Epidermal melanocyte (primary cell): ENCODE data around the gene NCBP1.

ENCODE experiments used
- DNase-seq: peaks from one replicate; pipeline ENCODE4 v3.0.0; 2011; ENCODE audit warnings: low spot score; ENCODE audit not compliant: insufficient read length

The NCBP1 gene

DNA sequence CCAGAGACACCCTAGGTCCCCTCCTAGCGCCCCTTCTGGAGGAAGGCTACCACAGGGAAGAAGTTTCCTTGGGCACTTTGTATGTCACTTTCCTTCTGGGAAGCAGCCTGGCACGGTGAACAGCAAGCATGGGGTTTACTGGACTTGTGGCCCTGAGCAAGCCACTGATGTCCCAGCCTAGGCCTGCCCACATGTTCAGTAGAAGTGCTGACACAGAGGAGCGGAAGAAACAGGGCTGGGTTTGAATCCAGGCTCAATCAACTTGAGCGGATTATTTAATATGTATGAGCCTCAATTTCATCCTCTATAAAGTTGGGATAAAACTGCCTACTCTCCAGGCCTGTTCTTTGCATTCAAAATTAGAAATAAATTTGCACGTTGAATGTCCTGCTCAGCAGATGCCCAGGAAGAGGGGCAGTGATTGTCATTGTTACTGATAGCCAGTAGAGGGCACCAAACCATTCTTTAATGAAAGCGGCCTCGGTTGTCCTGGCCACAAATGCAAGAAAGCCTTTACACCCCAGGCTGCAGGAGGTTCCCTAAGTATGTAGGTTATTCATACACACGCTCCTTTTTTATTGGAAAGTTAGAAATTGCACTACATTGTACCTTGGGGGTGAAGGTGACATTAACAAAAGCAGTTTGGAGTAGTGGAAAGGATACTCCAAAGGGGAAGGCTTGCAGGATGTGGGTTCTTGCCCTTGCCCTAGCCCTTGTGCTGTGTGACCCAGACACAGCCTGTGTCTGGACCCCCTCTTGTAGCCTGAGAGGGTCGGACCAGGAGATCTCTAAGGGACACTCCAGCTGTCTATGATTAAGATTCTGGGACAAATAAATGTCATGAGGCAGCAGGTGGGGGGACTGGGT, 77.0 kb downstream of the NCBP1 start:
- peak; percentile 75 for DNase-seq

DNA sequence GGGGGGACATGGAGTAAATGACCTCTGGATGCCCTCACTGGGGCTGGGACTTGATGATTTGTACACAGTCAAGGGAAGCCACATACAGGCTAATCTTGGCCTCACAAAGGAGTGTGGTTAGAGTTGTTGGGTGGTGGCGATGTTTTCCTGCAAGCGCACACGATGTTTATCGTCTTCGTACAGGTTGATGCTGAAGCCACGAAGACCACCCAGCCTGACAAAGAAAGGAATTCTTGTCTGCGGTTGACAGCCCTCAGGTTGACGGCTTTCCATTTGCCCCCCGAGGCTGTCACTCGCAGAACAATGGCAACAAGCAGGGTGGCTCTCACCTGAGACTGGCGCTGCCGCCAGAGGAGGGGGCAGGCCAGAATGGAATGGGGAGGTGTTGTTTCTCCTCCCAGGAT, 77.6 kb downstream of the NCBP1 start:
- no peak for DNase-seq

DNA sequence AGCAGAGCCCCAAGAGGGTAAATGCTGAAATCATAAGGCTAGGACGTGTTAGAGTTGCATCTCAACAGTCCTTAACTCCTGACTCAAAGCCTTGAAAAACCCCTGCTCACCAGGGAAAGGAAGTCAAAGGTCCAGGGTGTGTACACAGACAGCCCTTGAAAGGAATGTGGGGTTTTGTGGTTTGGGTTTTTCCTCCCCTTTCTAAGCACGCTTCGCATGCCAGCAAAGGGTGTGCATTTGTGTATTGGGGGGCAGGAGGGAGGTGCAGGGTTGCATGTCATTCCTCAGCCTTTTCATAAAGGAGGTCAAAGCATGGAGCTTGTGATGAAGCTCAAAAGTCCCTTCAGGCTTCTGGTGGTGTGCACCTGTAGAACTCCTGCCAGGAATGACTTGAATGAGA, 80.8 kb downstream of the NCBP1 start:
- no peak for DNase-seq

DNA sequence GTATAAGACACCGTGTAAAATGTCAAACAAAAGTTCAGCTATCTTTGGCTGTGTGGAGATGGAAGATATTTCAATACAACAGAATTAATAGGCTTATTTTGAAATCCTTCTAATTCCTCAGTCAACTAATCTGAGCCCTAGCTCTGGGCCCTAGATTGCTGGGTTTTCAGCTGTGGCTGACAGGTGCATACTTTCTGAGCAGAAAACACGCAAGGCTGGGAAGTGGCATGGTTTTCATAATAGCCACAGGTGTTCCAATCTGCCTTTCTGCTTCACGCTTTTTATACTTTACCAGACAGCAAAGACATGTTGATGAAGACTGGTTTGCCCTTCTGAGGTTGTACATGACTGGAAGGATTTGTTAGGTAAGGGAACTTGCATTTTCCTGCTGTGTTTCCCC, 84.2 kb downstream of the NCBP1 start:
- DNase-seq, result no peak

DNA sequence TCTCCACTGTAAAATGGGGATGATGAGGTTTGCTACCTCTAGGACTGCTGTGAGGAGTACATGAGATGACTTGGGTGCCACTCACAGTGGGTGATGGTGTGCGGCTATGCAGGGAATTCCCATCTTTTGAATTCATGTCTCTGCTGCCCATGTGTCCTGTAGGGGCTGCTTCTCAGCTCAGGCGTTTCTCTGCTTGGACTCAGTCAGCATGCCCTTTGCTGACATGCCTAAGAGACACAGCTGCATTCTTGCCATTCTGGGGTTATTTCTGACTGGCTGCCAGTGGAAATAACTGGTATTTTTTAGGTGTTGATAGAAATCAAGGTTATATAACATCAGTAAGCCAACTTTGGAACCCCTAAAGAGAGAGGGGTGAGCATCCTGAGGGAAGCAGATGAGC, 87.8 kb downstream of the NCBP1 start:
- no peak for DNase-seq

DNA sequence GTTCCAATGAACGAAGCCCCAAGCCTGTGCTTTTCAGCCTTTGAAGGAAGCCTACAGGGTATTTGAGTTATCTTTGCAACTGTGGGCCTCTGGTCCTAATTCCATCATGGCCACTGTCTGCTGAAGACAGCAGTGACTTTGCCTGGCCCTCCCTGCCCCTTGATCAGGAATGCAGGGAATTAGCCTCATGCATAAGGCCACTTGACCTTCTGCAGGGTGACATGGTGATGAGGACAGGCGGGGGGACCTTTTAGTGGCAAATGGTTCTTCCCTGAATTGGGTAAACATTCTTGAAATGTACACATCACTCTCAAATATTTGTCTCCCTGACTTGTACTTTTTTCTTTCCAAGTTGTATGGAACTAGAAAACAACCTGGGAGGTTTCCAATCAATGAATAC, 88.7 kb downstream of the NCBP1 start:
- DNase-seq, result no peak
